Fibroblast of lung (primary cell): ENCODE measurements around the gene TP53BP1.

Experiments
- EZH2 ChIP-seq: IDR thresholded peaks from 2 replicates; pipeline ENCODE4 v1.5.1; 2012; ENCODE audit warnings: low read length, control low read depth, mild to moderate bottlenecking; ENCODE audit errors: missing control alignments
- TF ChIP-seq, protein P1 (sequence below), 2 donors: IDR thresholded peaks in 1 of 2; conservative IDR thresholded peaks in 1 of 2; 1 replicate in 1 of 2; 2 replicates in 1 of 2; pipeline ENCODE4 v1.5.1; 2011 to 2012; ENCODE audit warnings: low read length in 2 of 2, control low read depth in 1 of 2, inconsistent platforms in 1 of 2, low read depth in 1 of 2, mild to moderate bottlenecking in 1 of 2

DNA sequence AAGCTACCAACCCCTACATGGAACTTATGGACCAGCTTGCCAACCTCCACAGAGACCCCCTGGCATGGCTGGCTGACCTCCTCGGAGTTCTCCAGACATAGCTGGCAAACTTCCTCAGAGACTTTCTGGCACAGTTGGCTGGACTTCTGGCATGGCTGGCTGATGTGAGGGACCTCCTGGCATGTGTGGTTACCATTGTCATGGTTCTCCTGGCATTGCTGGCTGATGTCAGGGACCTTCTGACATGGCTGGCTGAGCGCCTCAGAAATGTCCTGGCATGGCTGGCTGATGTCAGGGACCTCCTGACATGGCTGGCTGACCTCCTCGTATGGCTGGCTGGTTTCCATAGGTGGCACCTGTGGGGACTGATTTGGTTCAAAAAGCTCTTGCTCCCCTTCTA lies 41.9 kb upstream of the TP53BP1 start:
- TF ChIP-seq, protein P1, sequence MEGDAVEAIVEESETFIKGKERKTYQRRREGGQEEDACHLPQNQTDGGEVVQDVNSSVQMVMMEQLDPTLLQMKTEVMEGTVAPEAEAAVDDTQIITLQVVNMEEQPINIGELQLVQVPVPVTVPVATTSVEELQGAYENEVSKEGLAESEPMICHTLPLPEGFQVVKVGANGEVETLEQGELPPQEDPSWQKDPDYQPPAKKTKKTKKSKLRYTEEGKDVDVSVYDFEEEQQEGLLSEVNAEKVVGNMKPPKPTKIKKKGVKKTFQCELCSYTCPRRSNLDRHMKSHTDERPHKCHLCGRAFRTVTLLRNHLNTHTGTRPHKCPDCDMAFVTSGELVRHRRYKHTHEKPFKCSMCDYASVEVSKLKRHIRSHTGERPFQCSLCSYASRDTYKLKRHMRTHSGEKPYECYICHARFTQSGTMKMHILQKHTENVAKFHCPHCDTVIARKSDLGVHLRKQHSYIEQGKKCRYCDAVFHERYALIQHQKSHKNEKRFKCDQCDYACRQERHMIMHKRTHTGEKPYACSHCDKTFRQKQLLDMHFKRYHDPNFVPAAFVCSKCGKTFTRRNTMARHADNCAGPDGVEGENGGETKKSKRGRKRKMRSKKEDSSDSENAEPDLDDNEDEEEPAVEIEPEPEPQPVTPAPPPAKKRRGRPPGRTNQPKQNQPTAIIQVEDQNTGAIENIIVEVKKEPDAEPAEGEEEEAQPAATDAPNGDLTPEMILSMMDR (conservative IDR thresholded peaks at IDR 0.05 in 1 of 2, IDR thresholded peaks at IDR 0.05 in 1 of 2; ENCODE audit: low read depth in 1 of 2, low read length in 2 of 2), result no peak
- TF ChIP-seq EZH2, result no peak
